OCI-LY1 (cell line): ENCODE measurements around the gene ATP8A2.

Source experiments
- H2AFZ ChIP-seq: fragments of 200-600 bp; sonication (generic), shearing (Covaris generic); 2 replicates; pipeline ENCODE4 v1.6.0; 2014; ENCODE audit warnings: antibody characterized with exemption, mild to moderate bottlenecking, low read length
- H3F3A ChIP-seq: fragments of 200-600 bp; sonication (generic), shearing (Covaris generic); 2 replicates; pipeline ENCODE4 v1.6.0; 2014; ENCODE audit warnings: mild to moderate bottlenecking, antibody characterized with exemption, low read length, moderate library complexity; ENCODE audit not compliant: insufficient read depth
- H3K27ac ChIP-seq: fragments of 200-600 bp; sonication (generic); 2 replicates; pipeline ENCODE4 v1.5.1; 2014; ENCODE audit warnings: low read length, mixed run types, mild to moderate bottlenecking, low read depth; ENCODE audit not compliant: poor library complexity, severe bottlenecking
- H3K27me3 ChIP-seq: fragments of 200-600 bp; sonication (generic); 2 replicates; pipeline ENCODE4 v1.6.0; 2014; ENCODE audit warnings: antibody characterized with exemption, mild to moderate bottlenecking, low read length, moderate library complexity; ENCODE audit not compliant: insufficient read depth
- H3K36me3 ChIP-seq: fragments of 200-600 bp; sonication (generic); 2 replicates; pipeline ENCODE4 v1.6.1; 2014; ENCODE audit warnings: mild to moderate bottlenecking, antibody characterized with exemption, low read length, moderate library complexity, mixed read lengths; ENCODE audit not compliant: insufficient read depth
- H3K4me1 ChIP-seq: fragments of 200-600 bp; sonication (generic); 2 replicates; pipeline ENCODE4 v1.5.1; 2014; ENCODE audit warnings: mild to moderate bottlenecking, low read length, moderate library complexity; ENCODE audit not compliant: insufficient read depth, severe bottlenecking
- H3K4me2 ChIP-seq: fragments of 200-600 bp; sonication (generic), shearing (Covaris generic); 2 replicates; pipeline ENCODE4 v1.6.1; 2014; ENCODE audit warnings: low read length
- H3K4me3 ChIP-seq: fragments of 200-600 bp; sonication (generic); 2 replicates; pipeline ENCODE4 v1.5.1; 2014; ENCODE audit warnings: low read length, low read depth, mild to moderate bottlenecking, mixed read lengths; ENCODE audit not compliant: poor library complexity, severe bottlenecking
- H3K79me2 ChIP-seq: fragments of 200-600 bp; shearing (Covaris generic); 2 replicates; pipeline ENCODE4 v1.6.1; 2016; ENCODE audit warnings: mixed run types, low read length, mixed read lengths; ENCODE audit not compliant: insufficient read depth
- H3K9ac ChIP-seq: fragments of 200-600 bp; sonication (generic), shearing (Covaris generic); 2 replicates; pipeline ENCODE4 v1.6.1; 2014; ENCODE audit warnings: mild to moderate bottlenecking, low read length, mixed read lengths
- H3K9me2 ChIP-seq: fragments of 200-600 bp; sonication (generic), shearing (Covaris generic); 2 replicates; pipeline ENCODE4 v1.6.1; 2014; ENCODE audit warnings: low read depth, mild to moderate bottlenecking, low read length, mixed read lengths
- H3K9me3 ChIP-seq: fragments of 200-600 bp; shearing (Covaris generic); 2 replicates; pipeline ENCODE4 v1.6.1; 2014; ENCODE audit warnings: low read length, mixed read lengths
- H4K20me1 ChIP-seq: fragments of 200-600 bp; sonication (generic), shearing (Covaris generic); 2 replicates; pipeline ENCODE4 v1.6.0; 2016; ENCODE audit warnings: mild to moderate bottlenecking, low read length; ENCODE audit not compliant: insufficient read depth
- CTCF ChIP-seq: fragments of 200-600 bp; sonication (generic), shearing (Covaris generic); IDR thresholded peaks from 2 replicates; pipeline ENCODE4 v1.5.1; 2017; ENCODE audit warnings: mild to moderate bottlenecking, antibody characterized with exemption, low read length, moderate library complexity, mixed read lengths
- EZH2 ChIP-seq: fragments of 200-600 bp; sonication (generic), shearing (Covaris generic); IDR thresholded peaks from 2 replicates; pipeline ENCODE4 v1.8.0; 2017; ENCODE audit warnings: borderline replicate concordance, mixed run types, mild to moderate bottlenecking, antibody characterized with exemption, low read length, moderate library complexity, mixed read lengths

ATP8A2 gene

DNA sequence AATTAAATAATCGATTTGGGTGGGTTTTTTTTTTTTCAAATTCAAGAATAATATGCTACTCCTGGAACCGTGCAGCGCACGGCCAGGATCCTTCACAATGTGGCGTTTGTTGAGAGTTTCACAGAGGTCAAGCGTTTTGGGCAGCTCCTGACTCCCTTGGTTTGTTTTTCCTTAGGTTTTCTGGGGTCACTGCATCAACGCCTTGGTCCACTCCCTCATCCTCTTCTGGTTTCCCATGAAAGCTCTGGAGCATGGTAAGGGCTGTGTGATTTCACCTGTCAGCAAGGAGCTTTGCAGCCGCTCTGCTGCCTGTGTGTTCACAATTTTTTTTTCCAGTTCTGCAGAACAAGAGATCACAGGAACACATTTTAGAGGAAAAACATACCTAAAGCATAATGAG is 467.6 kb downstream of the ATP8A2 start:
- TF ChIP-seq CTCF: no peak
- no peak for TF ChIP-seq EZH2
- no peak overlapping the region for H3K9ac ChIP-seq
- no peaks in the 10 kb centered on the region for H3F3A ChIP-seq
- no peaks in the 10 kb centered on the region for H3K9me2 ChIP-seq
- H2AFZ ChIP-seq: no peak overlapping the region
- no peaks in the 10 kb centered on the region for H3K79me2 ChIP-seq
- H3K36me3 ChIP-seq: no peaks in the 10 kb centered on the region
- H3K27ac ChIP-seq: no peak overlapping the region
- no peaks in the 10 kb centered on the region for H3K27me3 ChIP-seq
- H4K20me1 ChIP-seq: no peaks in the 10 kb centered on the region
- H3K9me3 ChIP-seq: no peaks in the 10 kb centered on the region
- H3K4me2 ChIP-seq: no peak overlapping the region
- no peaks in the 10 kb centered on the region for H3K4me1 ChIP-seq
- no peak overlapping the region for H3K4me3 ChIP-seq

GRCh38 chr13:25840261-25840660 is 468.5 kb downstream of the ATP8A2 start:
- H3K4me3 ChIP-seq: no peak overlapping the region
- H3K79me2 ChIP-seq: no peaks in the 10 kb centered on the region
- H3F3A ChIP-seq: no peaks in the 10 kb centered on the region
- H3K9me2 ChIP-seq: no peaks in the 10 kb centered on the region
- no peaks in the 10 kb centered on the region for H3K9me3 ChIP-seq
- no peaks in the 10 kb centered on the region for H3K36me3 ChIP-seq
- no peak overlapping the region for H3K27ac ChIP-seq
- H3K4me1 ChIP-seq: no peaks in the 10 kb centered on the region
- H3K27me3 ChIP-seq: no peaks in the 10 kb centered on the region
- H3K9ac ChIP-seq: no peak overlapping the region
- H4K20me1 ChIP-seq: no peaks in the 10 kb centered on the region
- H2AFZ ChIP-seq: no peak overlapping the region
- TF ChIP-seq EZH2: no peak
- no peak for TF ChIP-seq CTCF
- no peak overlapping the region for H3K4me2 ChIP-seq

- Histone ChIP-seq H3K36me3 (no peaks in the 10 kb centered on the region), H3K4me3 (no peak overlapping the region), H2AFZ (no peak overlapping the region), H3K27ac (no peak overlapping the region), H3K4me2 (no peak overlapping the region), H3K27me3 (no peaks in the 10 kb centered on the region), H3K79me2 (no peaks in the 10 kb centered on the region), H3K9ac (no peak overlapping the region), H3K9me3 (no peaks in the 10 kb centered on the region), H3K9me2 (no peaks in the 10 kb centered on the region), H3F3A (no peaks in the 10 kb centered on the region), H3K4me1 (no peaks in the 10 kb centered on the region), H4K20me1 (no peaks in the 10 kb centered on the region)
- no peak for TF ChIP-seq EZH2
- no peak for TF ChIP-seq CTCF
Measured at GRCh38 chr13:25840931-25841330, 469.2 kb downstream of the ATP8A2 start.
